DMS79 treated with DMSO at 0.1 percent for 48 hours (cell line): Measurements from ENCODE around the gene CCNB3.

Source experiments
- DNase-seq: peaks from one replicate; lab custom pipeline; 2025; lab: John Stamatoyannopoulos, UW

CCNB3 gene

DNA sequence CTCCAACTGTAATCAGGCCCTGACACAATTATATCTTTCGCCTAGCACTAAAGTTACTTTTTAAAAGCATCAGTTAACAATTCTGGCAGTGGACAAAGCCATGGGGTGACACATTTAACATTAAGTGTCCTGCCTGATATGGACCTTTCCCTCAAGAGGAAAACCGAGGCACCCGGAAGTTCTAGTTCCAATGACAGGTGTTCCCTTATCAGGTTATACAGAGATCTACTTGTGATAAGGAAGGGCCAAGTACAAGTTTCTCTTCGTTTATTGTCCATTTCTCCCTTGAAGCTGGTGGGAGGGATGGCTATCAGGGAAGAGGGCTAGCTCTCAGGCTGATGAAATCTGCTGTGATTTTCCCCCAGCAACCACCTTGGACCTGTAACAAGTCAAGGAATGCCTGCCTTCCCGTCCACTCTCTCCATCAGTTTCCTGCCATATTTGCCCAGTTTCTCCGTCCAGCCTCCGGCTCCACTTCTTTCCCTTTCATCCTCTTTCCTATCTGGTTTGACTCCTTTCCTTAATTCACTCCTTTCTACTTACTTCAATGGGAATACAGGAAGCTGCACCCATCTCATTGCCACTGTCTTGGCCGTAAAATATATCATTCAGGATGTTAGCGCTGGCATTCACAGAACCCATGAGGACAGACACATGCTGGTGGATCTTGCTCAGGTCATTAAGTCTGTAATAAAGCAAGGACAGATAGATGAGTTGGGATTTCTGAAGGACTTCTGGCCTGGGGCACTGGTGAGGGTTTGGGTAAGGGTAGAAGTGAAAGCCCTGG lies 171.1 kb downstream of the CCNB3 start:
- DNase-seq = no peak

DNA sequence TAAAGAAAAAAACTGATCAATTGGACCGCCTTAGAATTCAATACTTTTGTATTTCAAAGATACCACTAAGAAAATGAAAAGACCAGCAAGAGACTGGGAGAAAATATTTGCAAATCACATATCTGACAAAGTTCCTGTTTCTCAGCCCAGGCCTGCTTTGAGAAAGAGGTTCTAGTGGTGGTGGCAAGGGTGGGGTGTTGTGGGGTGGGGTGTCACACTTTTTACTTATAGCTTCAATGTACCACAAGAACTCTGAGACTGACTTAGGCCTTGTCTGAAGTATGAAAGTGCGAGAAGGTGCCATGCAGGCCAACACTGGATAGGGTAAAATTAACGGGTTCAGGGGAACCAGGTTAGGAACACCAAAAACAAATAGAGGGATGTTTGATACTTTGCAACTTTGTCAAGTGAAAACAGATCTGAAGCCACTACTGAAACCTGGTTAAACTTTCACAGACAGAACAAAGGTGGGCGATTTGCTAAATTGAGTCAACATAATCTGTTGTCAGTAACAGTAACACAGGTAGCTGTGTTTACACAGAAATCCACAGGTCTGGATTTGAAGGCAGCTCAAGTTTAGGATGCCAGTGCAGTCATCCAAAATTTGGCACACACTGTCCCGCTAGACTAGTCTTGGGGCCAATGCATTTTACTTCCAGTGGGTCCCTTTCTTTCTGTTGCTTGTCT lies 177.3 kb downstream of the CCNB3 start:
- no peak for DNase-seq

DNA sequence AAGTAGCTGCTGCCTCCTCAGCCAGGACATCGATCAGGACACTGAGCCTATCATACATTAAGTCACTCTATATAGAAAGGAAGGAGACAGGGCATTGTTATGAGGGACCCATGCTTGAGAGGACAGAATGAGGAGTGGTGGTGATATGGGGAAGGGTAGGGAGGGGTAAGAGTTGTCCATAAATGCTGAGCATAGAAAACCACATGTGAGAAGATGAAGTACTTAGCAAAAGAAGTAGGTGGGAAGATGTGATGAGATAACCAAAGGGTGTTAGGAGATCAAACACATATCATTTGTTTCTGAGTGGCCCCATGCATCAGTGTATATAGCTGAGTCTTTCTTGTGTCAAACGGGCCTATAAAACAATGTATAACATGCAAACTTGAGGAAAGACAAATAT lies 182.0 kb downstream of the CCNB3 start:
- no peak for DNase-seq

GRCh38 chrX:50393902-50394301 lies 189.3 kb downstream of the CCNB3 start:
- DNase-seq = no peak
